ENCODE measurements around the gene MPZL2. TPM values are rescaled to one million over a fixed set of nuclear protein-coding genes. Genes with fewer than 3 reads are reported as not detected.

Gene MPZL2
- total RNA-seq, 1 donor from 2014 or later: 14.6 TPM

- Mint-ChIP-seq H3K27ac (peak overlapping the region; percentile 97), H3K36me3 (ENCODE audit: low read depth) (peaks cover 23% of the 10 kb centered on the region), H3K9me3 (no peaks in the 10 kb centered on the region), H3K27me3 (ENCODE audit: low read depth) (no peaks in the 10 kb centered on the region), H3K4me1 (ENCODE audit: low read depth) (peaks cover 32% of the 10 kb centered on the region), H3K4me3 (ENCODE audit: low read depth) (peak overlapping the region; percentile 90)
- intact Hi-C loops (cut with micrococcal nuclease): loop anchor here (2.0 to 5.0 kb wide), 2 partner anchors 34 to 90 kb away; partner anchors contain the start of genes CD3D and CD3G
- DNase-seq (ENCODE audit: low spot score): no peak
Observed at GRCh38 chr11:118252688-118253087, 11.4 kb downstream of the MPZL2 start.

GRCh38 chr11:118251858-118252652 is 12.0 kb downstream of the MPZL2 start, which contains the start of gene MPZL3:
TSS of gene MPZL3 (minus strand) at chr11:118252365. CDS start at chr11:118252294, 71 bp downstream.
- Mint-ChIP-seq H3K4me3 (ENCODE audit: low read depth) (peak within 1 kb of the TSS; percentile 90), H3K36me3 (ENCODE audit: low read depth) (peaks cover 27% of the 10 kb centered on the region), H3K9me3 (no peaks in the 10 kb centered on the region), H3K4me1 (ENCODE audit: low read depth) (peaks cover 38% of the 10 kb centered on the region), H3K27ac (peak within 1 kb of the TSS; percentile 97), H3K27me3 (ENCODE audit: low read depth) (no peaks in the 10 kb centered on the region)
- intact Hi-C loops (cut with micrococcal nuclease): loop anchor here (2.0 to 5.0 kb wide), 2 partner anchors 35 to 90 kb away; partner anchors contain the start of genes CD3D and CD3G
- peak; percentile 73 for DNase-seq (ENCODE audit: low spot score)

GRCh38 chr11:118247041-118247440 is 17.1 kb downstream of the MPZL2 start:
- Mint-ChIP-seq H3K27ac (peak overlapping the region; percentile 95), H3K36me3 (ENCODE audit: low read depth) (peaks cover 39% of the 10 kb centered on the region), H3K4me3 (ENCODE audit: low read depth) (peak overlapping the region; percentile 56), H3K27me3 (ENCODE audit: low read depth) (no peaks in the 10 kb centered on the region), H3K9me3 (no peaks in the 10 kb centered on the region), H3K4me1 (ENCODE audit: low read depth) (peaks cover 66% of the 10 kb centered on the region)
- DNase-seq (ENCODE audit: low spot score): no peak
- intact Hi-C loops (cut with micrococcal nuclease): loop anchor here (1.0 to 5.0 kb wide), 2 partner anchors 19 to 200 kb away; no protein-coding TSS in a partner anchor

- Mint-ChIP-seq H3K9me3 (no peaks in the 10 kb centered on the region), H3K36me3 (ENCODE audit: low read depth) (peaks cover 42% of the 10 kb centered on the region), H3K27me3 (ENCODE audit: low read depth) (no peaks in the 10 kb centered on the region), H3K4me3 (ENCODE audit: low read depth) (peak overlapping the region; percentile 44), H3K27ac (peak overlapping the region; percentile 95), H3K4me1 (ENCODE audit: low read depth) (peaks cover 76% of the 10 kb centered on the region)
- DNase-seq (ENCODE audit: low spot score): no peak
- intact Hi-C loops (cut with micrococcal nuclease): loop anchor here (1.0 to 5.0 kb wide), 3 partner anchors 29 to 199 kb away; no protein-coding TSS in a partner anchor
Observed at GRCh38 chr11:118245936-118246562, 18.0 kb downstream of the MPZL2 start.

- DNase-seq (ENCODE audit: low spot score): no peak
- no peaks in the 10 kb centered on the region for H3K9me3 Mint-ChIP-seq
- peaks cover 55% of the 10 kb centered on the region for H3K36me3 Mint-ChIP-seq (ENCODE audit: low read depth)
- H3K27me3 Mint-ChIP-seq (ENCODE audit: low read depth): no peaks in the 10 kb centered on the region
- peaks cover 78% of the 10 kb centered on the region for H3K4me1 Mint-ChIP-seq (ENCODE audit: low read depth)
- H3K27ac Mint-ChIP-seq: peak overlapping the region; percentile 95
- intact Hi-C loops (cut with micrococcal nuclease): loop anchor here (5.0 kb wide), 2 partner anchors 38 to 198 kb away; no protein-coding TSS in a partner anchor
- H3K4me3 Mint-ChIP-seq (ENCODE audit: low read depth): peak overlapping the region; percentile 17
Observed at GRCh38 chr11:118243993-118244762, 19.9 kb downstream of the MPZL2 start.

- H3K27ac Mint-ChIP-seq: peak overlapping the region; percentile 95
- peaks cover 83% of the 10 kb centered on the region for H3K4me1 Mint-ChIP-seq (ENCODE audit: low read depth)
- H3K27me3 Mint-ChIP-seq (ENCODE audit: low read depth): no peaks in the 10 kb centered on the region
- DNase-seq (ENCODE audit: low spot score): no peak
- intact Hi-C loops (cut with micrococcal nuclease): loop anchor here (5.0 kb wide), 2 partner anchors 39 to 199 kb away; no protein-coding TSS in a partner anchor
- peaks cover 65% of the 10 kb centered on the region for H3K36me3 Mint-ChIP-seq (ENCODE audit: low read depth)
- no peak overlapping the region for H3K4me3 Mint-ChIP-seq (ENCODE audit: low read depth)
- H3K9me3 Mint-ChIP-seq: no peaks in the 10 kb centered on the region
Observed at GRCh38 chr11:118243161-118243560, 20.9 kb downstream of the MPZL2 start.

GRCh38 chr11:118241764-118242098 is 22.4 kb downstream of the MPZL2 start:
- no peak for DNase-seq (ENCODE audit: low spot score)
- intact Hi-C loops (cut with micrococcal nuclease): loop anchor here (1.0 to 5.0 kb wide), 7 partner anchors 9 to 201 kb away; partner anchors contain the start of gene JAML
- peaks cover 68% of the 10 kb centered on the region for H3K36me3 Mint-ChIP-seq (ENCODE audit: low read depth)
- H3K4me3 Mint-ChIP-seq (ENCODE audit: low read depth): peak overlapping the region; percentile 78
- H3K27ac Mint-ChIP-seq: peak overlapping the region; percentile 95
- H3K27me3 Mint-ChIP-seq (ENCODE audit: low read depth): no peaks in the 10 kb centered on the region
- H3K9me3 Mint-ChIP-seq: no peaks in the 10 kb centered on the region
- peaks cover 80% of the 10 kb centered on the region for H3K4me1 Mint-ChIP-seq (ENCODE audit: low read depth)

GRCh38 chr11:118240999-118241763 is 22.9 kb downstream of the MPZL2 start:
- H3K36me3 Mint-ChIP-seq (ENCODE audit: low read depth): peaks cover 74% of the 10 kb centered on the region
- peak overlapping the region; percentile 78 for H3K4me3 Mint-ChIP-seq (ENCODE audit: low read depth)
- H3K27ac Mint-ChIP-seq: peak overlapping the region; percentile 95
- H3K27me3 Mint-ChIP-seq (ENCODE audit: low read depth): no peaks in the 10 kb centered on the region
- H3K9me3 Mint-ChIP-seq: no peaks in the 10 kb centered on the region
- intact Hi-C loops (cut with micrococcal nuclease): loop anchor here (1.0 to 5.0 kb wide), 8 partner anchors 9 to 201 kb away; partner anchors contain the start of gene JAML
- H3K4me1 Mint-ChIP-seq (ENCODE audit: low read depth): peaks cover 84% of the 10 kb centered on the region
- peak; percentile 65 for DNase-seq (ENCODE audit: low spot score)

GRCh38 chr11:118239509-118240205 is 24.4 kb downstream of the MPZL2 start:
- peaks cover 81% of the 10 kb centered on the region for H3K4me1 Mint-ChIP-seq (ENCODE audit: low read depth)
- no peaks in the 10 kb centered on the region for H3K27me3 Mint-ChIP-seq (ENCODE audit: low read depth)
- H3K4me3 Mint-ChIP-seq (ENCODE audit: low read depth): peak overlapping the region; percentile 78
- H3K9me3 Mint-ChIP-seq: no peaks in the 10 kb centered on the region
- H3K27ac Mint-ChIP-seq: peak overlapping the region; percentile 95
- H3K36me3 Mint-ChIP-seq (ENCODE audit: low read depth): peaks cover 71% of the 10 kb centered on the region
- intact Hi-C loops (cut with micrococcal nuclease): loop anchor here (1.0 to 5.0 kb wide), 5 partner anchors 11 to 203 kb away; no protein-coding TSS in a partner anchor
- DNase-seq (ENCODE audit: low spot score): no peak

GRCh38 chr11:118238929-118239328 is 25.2 kb downstream of the MPZL2 start:
- peak overlapping the region; percentile 78 for H3K4me3 Mint-ChIP-seq (ENCODE audit: low read depth)
- peaks cover 81% of the 10 kb centered on the region for H3K4me1 Mint-ChIP-seq (ENCODE audit: low read depth)
- H3K27me3 Mint-ChIP-seq (ENCODE audit: low read depth): no peaks in the 10 kb centered on the region
- H3K36me3 Mint-ChIP-seq (ENCODE audit: low read depth): peaks cover 65% of the 10 kb centered on the region
- no peaks in the 10 kb centered on the region for H3K9me3 Mint-ChIP-seq
- no peak for DNase-seq (ENCODE audit: low spot score)
- peak overlapping the region; percentile 84 for H3K27ac Mint-ChIP-seq
- intact Hi-C loops (cut with micrococcal nuclease): loop anchor here (1.0 kb wide), 1 partner anchor 22 kb away; no protein-coding TSS in a partner anchor

GRCh38 chr11:118238421-118238820 is 25.7 kb downstream of the MPZL2 start:
- peak overlapping the region; percentile 78 for H3K4me3 Mint-ChIP-seq (ENCODE audit: low read depth)
- intact Hi-C loops (cut with micrococcal nuclease): no loop called here
- DNase-seq (ENCODE audit: low spot score): no peak
- peaks cover 83% of the 10 kb centered on the region for H3K4me1 Mint-ChIP-seq (ENCODE audit: low read depth)
- peak overlapping the region; percentile 84 for H3K27ac Mint-ChIP-seq
- peaks cover 62% of the 10 kb centered on the region for H3K36me3 Mint-ChIP-seq (ENCODE audit: low read depth)
- H3K27me3 Mint-ChIP-seq (ENCODE audit: low read depth): no peaks in the 10 kb centered on the region
- no peaks in the 10 kb centered on the region for H3K9me3 Mint-ChIP-seq

Measured in activated T-helper 2 cell treated with anti-CD3 and anti-CD28 coated beads, Interferon-gamma antibody, Interleukin-2, Interleukin-4, amounts not matched to agents 10 μg/mL and 5 μg/mL and 100 μg/mL, durations not matched to agents 14 hours and 24 hours and 36 hours (primary cell).